Stimulated activated naive CD4-positive, alpha-beta T cell (primary cell): ENCODE results near the gene SETD1A.

Source experiments
- DNase-seq, 6 experiments: peaks; one replicate each; lab custom pipeline; 2025; lab: John Stamatoyannopoulos, UW

SETD1A gene

DNA sequence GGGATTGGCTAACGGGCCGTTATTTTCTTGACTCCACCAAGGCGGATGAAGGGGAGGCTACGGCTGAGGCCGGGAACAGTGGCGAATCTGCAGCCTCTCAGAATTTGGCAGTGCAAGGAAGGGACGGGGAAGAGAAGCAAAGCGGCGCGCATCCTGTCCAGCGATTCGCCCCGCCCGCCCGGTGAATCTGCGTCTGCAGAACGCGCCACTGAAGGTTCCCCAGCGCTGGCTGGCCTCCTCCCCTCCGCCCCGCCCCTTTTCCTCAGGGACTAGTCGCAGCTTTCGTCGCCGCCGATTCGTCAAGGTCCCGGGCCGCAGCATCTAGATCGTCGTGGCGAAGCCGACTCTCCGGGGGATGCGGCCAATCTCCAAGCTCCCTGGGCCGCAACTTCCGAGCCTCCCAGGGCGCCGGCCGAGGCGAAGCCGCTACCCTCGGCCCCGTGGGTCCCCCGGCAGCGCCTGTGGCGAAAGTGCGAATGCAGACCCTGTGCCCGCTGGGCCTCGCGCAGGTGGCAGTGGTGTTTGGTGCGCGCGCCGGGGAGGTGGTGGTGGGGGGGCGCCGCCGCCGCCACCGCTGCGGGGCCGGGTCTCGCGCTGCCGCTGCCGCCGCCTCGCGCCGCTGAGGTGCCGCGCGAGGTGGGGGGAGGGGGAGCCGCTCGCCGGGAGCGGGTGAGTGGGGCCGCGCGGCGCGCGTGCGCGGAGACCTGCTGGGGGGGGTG, at the start of gene SETD1A:
TSS of gene SETD1A (plus strand) at position 299 of the 719 bp plus-strand sequence. CDS start 978 bp downstream, outside the sequence.
- DNase-seq, result peak; percentile 94 to 99 (median 96)

DNA sequence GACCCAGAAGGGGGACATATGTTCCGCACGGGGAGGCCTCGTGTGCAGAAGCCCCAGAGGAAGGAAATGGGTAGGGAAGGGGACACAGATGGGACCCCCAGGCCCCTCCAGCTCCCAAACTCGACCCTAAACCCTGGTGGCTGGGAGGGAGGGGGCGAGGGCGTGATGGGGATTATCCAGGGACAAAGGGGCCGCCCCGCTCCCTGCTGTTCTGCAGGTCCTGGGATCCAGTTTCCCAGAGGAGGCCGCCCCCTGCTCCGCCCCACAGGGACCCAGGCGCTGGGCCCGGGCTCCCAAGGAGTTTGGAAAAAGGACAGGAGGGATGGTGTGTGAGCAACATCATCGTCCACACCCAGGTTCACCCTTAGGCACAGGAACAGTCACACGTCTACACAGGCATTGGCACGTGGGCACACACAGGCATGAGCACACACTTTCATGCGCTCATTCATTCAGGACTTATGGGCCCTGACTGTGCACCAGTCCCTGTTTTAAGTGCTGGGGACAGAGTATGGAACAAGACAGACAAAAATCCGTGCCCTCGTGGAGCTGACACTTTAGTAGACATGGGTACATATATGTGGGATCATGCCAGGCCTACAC, 47.0 kb upstream of the SETD1A start:
- no peak for DNase-seq

DNA sequence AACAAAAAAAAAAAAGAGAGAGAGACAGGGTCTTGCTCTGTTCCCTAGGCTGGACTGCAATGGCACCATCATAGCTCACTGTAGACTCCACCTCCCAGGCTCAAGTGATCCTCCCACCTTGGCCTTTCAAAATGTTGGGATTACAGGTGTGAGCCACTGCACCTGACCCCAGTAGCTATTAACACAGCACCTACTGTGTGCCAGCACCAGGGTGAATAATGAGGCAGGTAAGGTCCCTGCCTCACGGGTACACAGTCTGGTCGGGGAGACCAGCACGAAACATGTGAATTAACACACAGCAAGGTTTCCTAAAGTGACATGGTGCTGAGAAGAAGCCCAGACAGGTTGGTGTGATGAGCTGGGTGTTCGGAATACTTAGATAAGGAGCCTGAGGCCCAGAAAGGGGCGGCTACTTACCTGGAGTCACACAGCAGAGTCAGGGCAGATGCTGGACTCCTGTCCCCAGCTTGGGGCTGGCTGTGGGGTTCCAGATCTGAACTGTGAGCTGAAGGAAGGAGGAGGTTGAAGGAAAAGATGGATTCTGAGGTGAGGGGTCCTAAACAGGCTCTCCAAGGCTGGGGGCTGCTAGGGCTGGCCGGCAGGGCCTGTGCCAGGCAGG, 44.7 kb upstream of the SETD1A start:
- DNase-seq, result no peak

DNA sequence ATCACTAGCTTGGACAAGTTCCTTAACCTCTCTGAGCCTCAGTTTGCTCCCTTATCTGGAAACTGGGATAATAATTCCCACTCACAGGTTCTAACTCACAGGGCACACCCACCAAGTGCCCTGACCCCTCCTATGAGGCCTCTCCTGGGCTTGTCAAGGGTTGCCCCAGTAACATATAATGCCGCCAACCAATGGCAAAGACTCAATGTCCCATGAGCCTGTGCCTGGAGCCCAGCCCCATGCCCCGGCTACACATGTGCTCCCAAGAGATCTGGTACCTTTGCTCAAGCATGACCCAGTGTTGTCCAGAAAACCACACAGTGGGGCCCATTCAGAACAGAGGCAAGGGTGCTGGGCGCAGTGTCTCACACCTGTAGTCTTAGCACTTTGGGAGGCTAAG, 42.7 kb upstream of the SETD1A start:
- no peak for DNase-seq

DNA sequence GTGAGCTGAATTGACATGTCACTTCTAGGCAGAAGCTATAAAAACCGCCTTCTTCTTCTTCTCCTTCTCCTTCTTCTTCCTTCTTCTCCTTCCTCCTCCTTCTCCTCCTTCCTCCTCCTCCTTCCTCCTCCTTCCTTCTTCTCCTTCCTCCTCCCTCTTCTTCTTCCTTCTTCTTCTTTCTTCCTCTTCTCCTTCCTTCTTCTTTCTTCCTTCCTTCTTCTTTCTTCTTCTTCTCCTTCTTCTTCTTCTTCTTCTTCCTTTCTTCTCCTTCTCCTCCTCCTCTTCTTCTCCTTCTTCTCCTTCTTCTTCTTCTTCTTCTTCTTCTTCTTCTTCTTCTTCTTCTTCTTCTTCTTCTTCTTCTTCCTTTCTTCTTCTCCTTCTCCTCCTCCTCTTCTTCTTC, 38.9 kb upstream of the SETD1A start:
- no peak for DNase-seq

DNA sequence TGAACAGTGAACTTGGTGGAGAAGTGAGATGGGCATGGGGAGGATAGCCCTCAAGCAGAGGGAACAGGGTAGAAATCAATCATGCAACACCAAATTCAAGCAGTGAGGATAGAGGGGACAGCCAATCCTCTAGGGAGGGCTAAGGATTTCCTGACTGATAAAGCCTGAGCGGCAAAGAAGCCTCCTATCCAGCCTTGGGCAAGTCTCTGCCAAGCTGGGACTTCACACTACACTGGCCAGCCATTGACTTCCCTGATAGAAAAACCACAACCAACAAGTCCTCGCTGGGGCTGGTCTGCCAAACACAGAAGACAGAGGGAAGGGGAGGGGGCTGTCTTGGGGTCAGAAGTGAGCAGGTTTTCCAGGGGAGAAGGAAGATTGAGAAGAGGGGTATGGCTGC, 36.7 kb upstream of the SETD1A start:
- DNase-seq, result no peak

DNA sequence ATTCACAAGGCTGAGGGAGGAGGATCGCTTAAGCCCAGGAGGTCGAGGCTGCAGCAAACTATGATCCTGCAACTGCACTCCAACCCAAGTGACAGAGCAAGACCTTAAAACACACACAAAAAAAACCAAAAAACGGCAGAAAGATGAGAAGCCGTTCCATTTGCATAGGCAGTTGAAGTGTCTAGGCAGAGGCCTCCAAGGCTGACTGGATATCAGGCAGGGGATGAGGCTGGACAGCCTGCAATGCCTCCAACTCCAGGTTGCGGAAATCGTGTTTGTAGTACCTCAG, 36.2 kb upstream of the SETD1A start:
- no peak for DNase-seq

DNA sequence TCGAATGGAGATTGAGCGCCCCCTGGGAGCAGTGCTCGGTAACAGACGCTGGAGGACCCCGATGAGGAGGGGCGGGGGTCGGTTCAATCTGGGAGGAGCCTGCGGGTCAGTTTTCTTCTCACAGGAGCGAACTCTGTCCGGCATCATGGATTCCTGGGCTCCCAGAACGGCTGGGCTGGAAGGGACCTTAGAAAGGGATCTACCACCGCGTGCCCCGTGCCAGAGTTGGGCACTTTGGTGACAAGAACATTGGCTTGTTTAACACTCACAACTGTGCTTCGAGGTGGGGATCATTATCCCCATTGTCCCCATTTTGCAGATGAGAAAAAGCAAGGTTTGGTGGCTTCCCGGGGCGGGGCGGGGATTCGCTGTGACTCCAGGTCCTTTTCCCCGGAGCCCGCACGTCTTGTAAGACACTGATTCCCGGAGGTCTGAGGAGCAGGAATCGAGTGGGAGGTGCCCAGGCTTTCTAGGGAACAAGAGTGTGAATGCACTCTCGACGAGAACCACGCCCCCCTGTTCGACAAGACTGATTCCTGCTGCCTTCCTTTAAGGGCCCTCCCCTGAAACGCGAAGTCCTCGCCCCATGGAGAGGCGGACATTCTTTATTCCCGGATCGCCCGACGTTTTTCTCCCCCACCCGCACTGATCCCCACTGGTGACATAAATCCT, 35.7 kb upstream of the SETD1A start:
- DNase-seq, result peak; percentile 71 to 89 (median 83)

DNA sequence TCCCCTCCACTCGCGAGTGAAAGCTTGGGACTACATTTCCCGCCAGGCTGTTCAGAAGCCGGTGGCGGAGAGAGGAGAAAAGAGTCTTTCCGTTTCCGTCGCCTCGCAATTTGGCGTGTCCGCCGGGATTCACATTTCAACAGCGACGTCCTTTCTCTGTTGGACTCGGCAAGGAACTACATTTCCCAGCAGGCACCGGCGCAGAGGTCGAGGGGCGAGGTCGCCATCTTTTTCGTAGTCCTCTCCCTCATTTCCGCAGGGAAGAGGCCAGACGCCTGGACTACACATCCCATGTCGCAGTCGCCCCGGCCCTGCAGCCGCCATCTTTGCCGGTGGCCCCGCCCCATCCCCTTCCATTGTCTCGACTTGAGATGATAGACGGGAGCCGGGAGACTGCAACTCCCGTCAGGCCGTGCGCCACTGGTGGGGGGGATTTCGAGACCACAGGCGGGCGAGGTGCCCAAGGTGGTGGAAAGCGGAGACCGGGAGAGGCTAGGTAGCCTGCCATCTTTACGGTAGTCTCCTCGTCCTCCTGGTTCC, 35.1 kb upstream of the SETD1A start:
- DNase-seq, result peak; percentile 98 to 100 (median 99)

DNA sequence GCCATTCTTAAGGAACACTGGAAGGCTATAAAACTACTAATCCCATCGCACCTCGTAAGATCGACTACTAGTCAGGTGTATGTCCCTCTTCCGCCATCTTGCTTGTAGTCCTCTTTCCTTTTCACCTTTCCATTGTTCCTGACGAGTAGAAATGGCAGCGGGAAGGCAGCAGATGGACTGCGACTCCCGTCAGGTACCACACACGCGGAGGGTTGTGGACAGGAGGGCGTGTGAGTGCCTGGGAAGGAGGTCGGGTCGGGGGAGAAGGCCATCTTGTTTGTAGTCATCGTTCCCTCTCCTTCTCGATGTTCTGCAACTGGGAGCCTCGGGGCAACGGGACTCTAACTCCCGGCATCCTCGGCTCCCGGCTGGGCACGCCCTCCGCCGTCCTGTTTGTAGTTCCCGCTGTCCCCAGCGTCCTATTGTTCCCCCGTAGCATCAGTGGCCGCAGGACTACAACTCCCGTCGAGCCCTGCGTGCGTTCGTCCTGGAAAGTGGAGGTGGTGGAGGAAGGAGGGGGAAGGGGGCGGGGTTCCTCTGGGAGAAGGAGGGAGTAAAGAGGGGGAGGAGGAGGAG, 34.5 kb upstream of the SETD1A start:
- peak; percentile 90 to 99 (median 96) for DNase-seq

DNA sequence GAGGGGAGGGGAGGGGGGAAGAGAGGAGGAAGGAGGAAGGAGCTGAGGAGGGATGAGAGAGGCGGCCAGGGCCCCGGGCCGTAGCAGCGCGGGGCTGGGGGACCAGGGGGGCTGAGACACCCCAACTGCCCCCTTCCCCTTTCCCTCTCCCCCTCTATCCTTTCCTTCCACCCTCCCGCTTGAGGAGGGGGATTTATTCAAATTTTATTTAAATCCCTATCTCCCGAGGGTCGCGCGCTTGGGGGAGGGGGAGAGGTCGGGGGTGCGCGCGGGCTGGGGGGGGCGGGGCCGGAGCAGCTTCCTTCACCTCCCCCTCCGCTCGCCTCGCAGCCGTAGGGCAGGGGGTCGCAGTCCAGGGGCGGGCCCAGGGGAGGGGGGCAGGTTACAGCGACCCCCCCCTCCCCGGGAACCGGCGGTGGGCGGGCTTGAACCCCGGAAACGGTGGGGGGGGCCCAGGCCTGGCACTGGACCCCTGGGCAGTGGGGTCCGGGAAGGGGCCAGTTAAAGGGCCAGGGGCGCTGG, 33.9 kb upstream of the SETD1A start, which contains the start of gene FBXL19:
TSS of gene FBXL19 (plus strand) at position 19 of the 522 bp plus-strand sequence. CDS start 2,183 bp downstream, outside the sequence.
- peak in 1 of 6 experiments; percentile 28 for DNase-seq

DNA sequence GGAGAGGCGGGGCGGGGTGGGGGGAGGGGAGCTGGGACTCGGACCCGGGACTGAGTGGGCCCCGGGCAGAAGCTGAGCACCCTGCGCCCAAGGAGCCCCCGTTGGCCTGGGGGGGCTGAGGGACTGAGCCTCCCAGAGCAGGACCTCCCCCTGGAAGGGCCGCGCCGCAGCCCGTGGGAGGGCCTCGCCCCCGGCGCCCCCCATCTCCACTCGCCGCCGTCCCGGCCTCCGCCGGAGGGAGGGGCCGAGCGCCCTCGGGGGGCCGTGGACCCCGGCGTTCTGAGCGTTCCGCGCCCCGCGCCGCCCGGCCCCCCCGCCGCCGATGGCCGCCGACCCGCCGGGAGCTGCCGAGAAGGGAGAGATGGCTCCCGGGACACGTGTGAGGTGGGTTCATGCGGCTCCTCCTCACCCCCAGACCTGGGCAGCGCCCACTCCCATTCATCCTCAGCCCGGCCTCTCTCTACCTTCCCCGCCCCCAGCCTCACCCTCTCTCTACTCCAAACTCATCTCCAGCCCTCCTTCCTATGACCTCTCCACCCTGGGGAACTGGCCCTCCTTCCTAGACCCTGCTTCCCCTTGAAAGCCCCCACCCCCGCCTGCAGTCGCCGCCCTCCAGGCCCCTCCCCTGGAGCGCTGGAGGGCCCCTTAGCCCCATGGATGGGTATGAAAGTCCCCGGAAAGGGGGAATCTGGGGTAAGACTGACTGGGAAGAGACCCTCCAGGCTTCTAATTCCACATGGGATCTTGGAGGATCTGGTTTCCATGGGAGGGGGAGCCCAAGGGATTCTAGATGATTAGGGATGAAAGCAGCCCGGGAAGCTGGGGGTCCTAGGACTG, 33.3 kb upstream of the SETD1A start:
- no peak for DNase-seq

DNA sequence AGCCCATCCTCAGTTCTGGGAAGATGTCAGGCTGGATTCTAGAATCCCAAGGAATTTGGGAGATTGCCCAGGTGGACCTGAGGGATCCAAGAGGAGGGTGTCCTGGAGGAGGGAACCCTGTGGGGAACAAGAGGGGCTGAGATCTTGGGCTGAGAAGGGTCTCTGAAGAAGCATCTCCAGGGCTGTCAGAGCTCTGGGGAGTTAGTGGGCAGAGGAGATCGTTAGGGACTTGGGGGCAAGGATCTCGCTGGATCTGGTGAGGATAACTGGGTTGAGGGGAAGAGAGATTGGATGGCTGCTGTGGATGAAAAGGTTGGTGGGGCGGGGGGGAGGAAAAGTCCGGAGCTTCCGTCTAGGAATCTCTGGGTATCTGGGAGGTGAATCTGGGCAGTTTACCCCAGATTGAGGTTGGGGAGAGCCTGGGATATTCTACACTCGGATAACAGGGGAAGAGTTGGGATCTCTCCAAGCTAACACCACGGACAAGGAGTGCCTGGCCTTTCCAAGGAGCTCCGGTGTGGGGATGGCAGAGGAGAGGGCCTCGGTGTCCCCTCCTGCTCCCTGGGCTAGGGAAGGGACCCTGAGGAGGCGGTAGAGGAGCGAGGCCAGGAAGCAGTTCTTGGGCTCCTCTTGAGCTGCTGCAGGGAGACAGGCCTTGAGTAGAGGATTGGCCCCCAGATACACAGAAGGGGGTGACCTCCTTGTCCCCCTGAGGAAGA, 32.5 kb upstream of the SETD1A start:
- no peak for DNase-seq

DNA sequence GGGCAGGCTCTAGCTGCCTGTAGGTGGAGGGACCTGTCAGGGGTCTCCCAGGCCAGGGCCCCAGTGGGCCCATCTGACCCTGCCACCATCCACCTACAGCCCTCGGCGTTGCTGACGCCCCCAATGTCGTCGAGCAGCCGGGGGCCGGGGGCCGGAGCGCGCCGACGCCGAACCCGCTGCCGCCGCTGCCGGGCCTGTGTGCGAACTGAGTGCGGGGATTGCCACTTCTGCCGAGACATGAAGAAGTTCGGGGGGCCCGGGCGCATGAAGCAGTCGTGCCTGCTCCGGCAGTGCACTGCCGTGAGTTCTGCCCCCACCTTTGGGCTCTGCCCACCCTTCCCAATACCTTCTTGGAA, 31.9 kb upstream of the SETD1A start:
- DNase-seq, result no peak

DNA sequence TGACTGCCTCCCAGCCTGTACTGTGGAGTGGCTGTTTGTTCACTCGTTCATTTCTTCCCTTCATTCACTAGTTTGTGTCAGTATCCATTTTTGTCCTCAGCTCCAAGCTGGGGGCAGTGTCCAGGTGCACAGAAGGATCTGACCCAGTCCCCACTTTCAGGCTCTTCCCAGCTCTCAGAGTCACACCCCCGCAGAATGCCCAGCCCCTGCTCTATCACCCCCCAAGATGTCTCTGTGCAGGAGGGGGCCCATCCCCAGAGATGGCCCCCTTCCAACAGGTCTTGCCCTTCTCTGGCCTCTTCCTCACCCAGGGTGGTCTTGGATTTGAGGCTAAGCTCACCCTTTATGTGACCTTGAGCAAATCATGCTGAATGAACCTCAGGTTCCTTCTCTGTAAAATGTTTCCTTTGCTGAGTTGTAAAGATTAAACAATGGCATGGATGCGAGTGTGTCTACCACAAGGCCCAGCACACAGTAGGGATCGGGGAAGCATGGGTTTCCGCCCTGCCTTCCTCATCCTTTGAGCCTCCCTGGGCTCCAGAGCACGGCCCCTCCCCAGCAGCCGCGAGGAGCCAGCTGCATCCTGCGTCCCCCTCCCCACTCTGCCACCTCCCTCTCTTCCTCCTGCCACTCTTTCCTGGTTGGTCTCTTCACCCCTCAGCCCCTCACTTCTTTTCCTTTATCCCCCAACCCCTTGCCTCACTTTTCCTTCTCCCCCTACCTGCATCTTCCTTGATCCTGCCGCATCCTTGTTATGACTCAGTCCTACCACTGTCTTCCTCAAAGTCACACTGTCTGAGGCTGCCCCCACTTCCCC, 31.4 kb upstream of the SETD1A start:
- DNase-seq, result no peak

DNA sequence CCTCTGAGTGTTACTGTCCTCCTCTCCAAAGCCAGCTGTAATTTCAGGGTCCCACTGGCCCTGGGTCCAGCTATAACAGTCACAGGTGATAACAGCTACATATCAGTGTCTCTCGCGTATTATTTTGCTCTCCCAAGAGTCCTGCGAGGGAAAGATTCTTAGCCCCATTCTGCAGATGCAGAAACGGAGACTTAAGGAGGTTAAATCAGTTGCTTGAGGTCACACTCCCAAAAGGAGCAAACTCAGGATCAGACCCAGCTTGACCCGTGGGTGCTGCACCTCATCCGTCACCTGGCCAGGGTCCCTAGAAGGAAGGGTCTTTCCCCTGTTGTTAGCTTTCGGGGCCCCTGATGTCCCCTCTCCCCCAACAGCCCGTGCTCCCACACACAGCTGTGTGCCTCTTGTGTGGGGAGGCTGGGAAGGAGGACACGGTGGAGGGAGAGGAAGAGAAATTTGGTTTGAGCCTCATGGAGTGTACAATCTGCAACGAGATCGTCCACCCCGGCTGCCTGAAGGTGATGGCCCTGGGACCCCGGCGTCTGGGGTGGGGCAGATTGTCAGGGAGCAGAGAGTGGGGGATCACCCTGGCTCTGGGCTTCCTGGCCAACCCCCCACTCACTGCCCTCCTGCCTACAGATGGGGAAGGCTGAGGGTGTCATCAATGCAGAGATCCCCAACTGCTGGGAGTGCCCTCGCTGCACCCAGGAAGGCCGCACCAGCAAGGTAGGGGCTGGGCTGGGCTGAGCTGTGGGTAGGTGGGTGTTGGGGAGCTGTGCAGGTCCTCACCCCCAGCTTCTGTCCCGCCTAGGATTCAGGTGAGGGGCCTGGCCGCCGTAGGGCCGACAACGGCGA, 30.4 kb upstream of the SETD1A start:
- no peak for DNase-seq

DNA sequence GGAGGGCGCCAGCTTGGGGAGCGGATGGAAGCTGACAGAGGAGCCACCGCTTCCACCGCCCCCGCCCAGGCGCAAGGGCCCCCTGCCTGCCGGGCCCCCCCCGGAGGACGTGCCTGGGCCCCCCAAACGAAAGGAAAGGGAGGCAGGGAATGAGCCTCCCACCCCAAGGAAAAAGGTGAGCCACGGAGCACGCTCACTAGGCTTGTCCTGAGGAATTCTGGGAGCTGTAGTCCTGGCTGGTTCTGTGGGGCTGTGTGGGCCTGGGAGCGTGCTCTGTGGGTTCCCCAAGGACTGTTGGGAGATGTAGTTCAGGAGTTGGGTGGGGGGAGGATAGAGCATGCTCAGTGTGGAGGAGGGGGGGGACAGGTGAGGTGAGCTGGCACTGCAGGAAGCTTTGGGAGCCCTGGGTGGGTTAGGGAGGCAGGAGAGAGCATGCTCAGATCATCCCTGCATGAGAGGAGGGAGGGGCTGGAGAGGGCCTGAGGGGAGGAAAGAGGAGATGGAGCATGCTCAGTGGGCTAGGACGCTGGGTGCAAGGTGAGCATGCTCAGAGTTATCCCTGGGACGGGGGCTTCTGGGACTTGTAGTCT, 29.7 kb upstream of the SETD1A start:
- DNase-seq, result peak in 4 of 6 experiments; percentile 7 to 44 (median 26)

DNA sequence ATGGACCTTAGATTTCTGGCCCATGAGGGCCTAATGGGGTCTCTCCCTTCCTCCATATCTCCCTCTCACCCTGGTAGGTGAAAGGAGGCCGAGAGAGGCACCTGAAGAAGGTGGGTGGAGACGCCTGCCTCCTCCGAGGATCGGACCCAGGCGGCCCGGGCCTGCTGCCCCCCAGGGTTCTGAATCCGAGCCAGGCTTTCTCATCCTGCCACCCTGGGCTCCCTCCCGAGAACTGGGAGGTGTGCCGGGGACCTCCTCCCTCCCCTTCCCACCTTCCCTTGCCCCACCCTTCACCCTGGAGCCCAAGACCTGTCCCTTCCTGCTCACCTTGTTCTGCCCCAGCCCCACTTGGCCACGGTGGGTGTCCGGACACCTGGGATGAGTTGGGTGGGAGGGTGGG, 29.2 kb upstream of the SETD1A start:
- no peak for DNase-seq
